ENCODE measurements around the gene GPR32.
A peak's percentile ranks its signal among the peaks of the same experiment; 100 is the strongest.

Gene GPR32

GRCh38 chr19:50724522-50725217, 45.6 kb upstream of the GPR32 start (continued):
- TF ChIP-seq ZNF221 (tag by site-specific recombination; IDR thresholded peaks at IDR 0.05; ENCODE audit: borderline replicate concordance) (no peak), KLF1 (tag by site-specific recombination; IDR thresholded peaks at IDR 0.05) (peak; percentile 58), ZNF837 (tag by site-specific recombination; IDR thresholded peaks at IDR 0.05) (no peak), PRDM1 (tag by site-specific recombination; IDR thresholded peaks at IDR 0.05) (no peak), ZNF488 (tag by site-specific recombination; IDR thresholded peaks at IDR 0.05) (no peak), ZNF335 (tag by site-specific recombination; conservative IDR thresholded peaks at IDR 0.05) (peak; percentile 75), ZNF76 (tag by site-specific recombination; IDR thresholded peaks at IDR 0.05; ENCODE audit: borderline replicate concordance, low read depth) (peak; percentile 45; the same call in 1 of the 2 replicates), ZNF416 (tag by site-specific recombination; IDR thresholded peaks at IDR 0.05) (no peak), BCL6B (tag by site-specific recombination; IDR thresholded peaks at IDR 0.05) (no peak), SCRT2 (tag by site-specific recombination; IDR thresholded peaks at IDR 0.05) (peak; percentile 98), MZF1 (tag by site-specific recombination; IDR thresholded peaks at IDR 0.05; ENCODE audit: borderline replicate concordance) (no peak), GLI4 (tag by site-specific recombination; IDR thresholded peaks at IDR 0.05) (no peak; the same call in 1 of the 2 replicates), ZNF19 (tag by site-specific recombination; IDR thresholded peaks at IDR 0.05; ENCODE audit: low read depth) (no peak), ZNF624 (tag by site-specific recombination; IDR thresholded peaks at IDR 0.05) (no peak), ZFP41 (tag by site-specific recombination; IDR thresholded peaks at IDR 0.05; ENCODE audit: borderline replicate concordance) (no peak), CTCF (tag by site-specific recombination; IDR thresholded peaks at IDR 0.05) (peak; percentile 100), TRIM28 (IDR thresholded peaks at IDR 0.05; ENCODE audit: borderline replicate concordance, low read length) (no peak), HOXC10 (CRISPR knock-in tag; IDR thresholded peaks at IDR 0.05) (no peak), ZNF302 (tag by site-specific recombination; IDR thresholded peaks at IDR 0.05; ENCODE audit: low read depth) (no peak), SALL2 (tag by site-specific recombination; IDR thresholded peaks at IDR 0.05; ENCODE audit: borderline replicate concordance) (no peak), ZNF830 (tag by site-specific recombination; IDR thresholded peaks at IDR 0.05; ENCODE audit: low read depth) (no peak), ZNF843 (tag by site-specific recombination; IDR thresholded peaks at IDR 0.05) (peak; percentile 55; the same call in 1 of the 2 replicates), GLI2 (tag by site-specific recombination; IDR thresholded peaks at IDR 0.05; ENCODE audit: borderline replicate concordance, low read depth) (no peak), ZBTB17 (tag by site-specific recombination; IDR thresholded peaks at IDR 0.05) (no peak; the same call in 1 of the 2 replicates), ZNF423 (tag by site-specific recombination; IDR thresholded peaks at IDR 0.05) (no peak; the same call in 1 of the 2 replicates), ZNF169 (tag by site-specific recombination; IDR thresholded peaks at IDR 0.05) (no peak), ZNF645 (tag by site-specific recombination; IDR thresholded peaks at IDR 0.05) (no peak), EGR2 (tag by site-specific recombination; IDR thresholded peaks at IDR 0.05; ENCODE audit: low read depth) (peak; percentile 79), ZNF677 (tag by site-specific recombination; IDR thresholded peaks at IDR 0.05) (no peak), ZBTB8A (tag by site-specific recombination; IDR thresholded peaks at IDR 0.05) (no peak), ZFHX2 (tag by site-specific recombination; conservative IDR thresholded peaks at IDR 0.05) (peak; percentile 82), AEBP2 (tag by site-specific recombination; IDR thresholded peaks at IDR 0.05; ENCODE audit: borderline replicate concordance) (no peak), IKZF3 (tag by site-specific recombination; IDR thresholded peaks at IDR 0.05) (no peak), ZNF596 (tag by site-specific recombination; IDR thresholded peaks at IDR 0.05) (no peak)
